ENCODE measurements around the gene CFAP119.

Gene CFAP119

DNA sequence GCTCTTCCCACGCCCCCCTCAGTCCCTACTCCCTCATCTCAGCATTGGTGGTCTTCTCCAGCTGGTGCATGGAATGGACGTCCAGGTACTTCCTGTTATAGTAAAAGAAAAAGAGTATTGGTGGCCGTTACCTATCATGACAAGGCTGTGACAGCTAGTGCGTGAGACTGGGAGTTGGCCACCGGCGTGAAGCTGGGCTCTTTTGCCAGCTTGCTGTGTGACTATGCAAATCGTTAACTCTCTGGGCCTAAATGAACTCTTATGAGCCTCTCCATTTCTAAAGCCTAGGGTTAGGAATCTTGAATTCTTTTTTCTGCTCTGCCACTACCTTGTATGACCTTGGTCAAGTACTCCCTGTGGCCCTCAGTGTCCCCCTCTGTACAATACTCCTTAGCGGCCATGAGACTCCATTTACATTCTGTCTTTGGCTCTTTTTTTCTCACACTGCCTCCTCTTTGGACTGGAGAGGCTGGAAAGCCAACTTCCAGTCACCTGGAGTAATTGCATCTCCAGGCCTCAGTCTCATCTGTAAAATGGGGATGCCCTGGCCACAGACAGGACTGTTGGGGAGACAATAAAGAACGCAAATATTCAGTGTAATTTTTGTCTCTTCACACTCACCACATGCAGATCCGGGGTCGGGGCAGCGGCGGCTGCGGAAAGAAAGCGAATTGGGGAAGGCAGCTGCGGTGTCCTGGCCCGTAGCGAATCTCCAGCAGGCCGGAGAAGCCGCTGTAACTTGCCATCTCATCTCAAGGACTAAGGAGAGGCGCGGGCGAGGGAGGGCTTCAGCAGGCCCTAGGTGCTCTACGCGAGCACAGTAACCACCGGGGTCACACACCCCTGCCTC, 1.1 kb downstream of the CFAP119 start:
- DNase-seq: no peak

DNA sequence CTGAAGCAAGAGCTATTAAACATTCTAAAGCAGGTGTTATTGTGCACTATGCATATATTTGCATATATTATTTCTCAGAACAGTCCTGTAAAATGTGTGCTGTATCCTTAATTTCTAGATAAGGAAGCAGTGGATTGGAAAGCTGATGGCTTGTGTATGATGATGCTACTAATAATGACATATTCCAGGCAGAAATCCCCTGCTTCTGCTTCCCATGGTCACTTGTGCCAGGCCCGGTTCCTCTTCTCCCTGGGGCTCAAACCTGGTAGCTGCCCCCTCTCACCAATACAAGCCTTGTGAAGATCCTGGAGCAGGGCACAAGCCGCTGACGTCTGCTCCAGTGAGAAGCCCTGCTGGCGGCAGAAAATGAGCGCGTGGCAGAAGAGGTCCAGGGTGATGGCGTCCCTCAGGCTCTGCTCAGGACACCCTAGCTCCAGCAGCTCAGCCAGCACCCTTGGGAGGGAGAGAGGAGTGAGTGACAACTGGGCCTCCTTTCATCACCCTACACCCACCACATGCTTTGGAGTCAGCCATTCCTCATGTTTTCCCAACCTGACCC, 1.8 kb downstream of the CFAP119 start:
- no peak for DNase-seq

DNA sequence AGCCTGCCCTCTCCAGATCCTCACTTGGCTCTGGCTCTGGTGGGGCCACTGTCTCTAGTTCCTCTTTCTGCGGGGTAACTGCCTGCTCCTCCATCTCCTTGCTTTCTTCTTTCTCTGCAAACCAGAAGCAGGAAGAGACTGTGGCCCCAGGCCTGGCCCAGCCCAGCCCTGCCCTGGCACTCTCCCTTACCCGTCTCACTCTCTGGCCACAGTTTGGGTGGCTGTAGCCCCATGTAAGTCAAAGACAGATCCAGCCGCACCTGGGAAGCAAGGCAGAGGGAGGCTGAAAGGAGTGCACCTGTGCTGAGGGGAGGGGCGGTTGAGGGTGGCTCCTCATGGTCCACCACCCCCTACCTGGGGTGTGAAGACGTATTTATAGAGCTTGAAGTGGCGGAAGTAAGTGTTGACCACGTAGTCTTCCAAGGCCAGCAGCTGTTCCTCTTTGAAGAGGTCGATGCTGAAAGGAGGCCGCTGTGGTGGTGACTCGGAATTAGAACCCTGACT, 2.8 kb downstream of the CFAP119 start:
- no peak for DNase-seq

DNA sequence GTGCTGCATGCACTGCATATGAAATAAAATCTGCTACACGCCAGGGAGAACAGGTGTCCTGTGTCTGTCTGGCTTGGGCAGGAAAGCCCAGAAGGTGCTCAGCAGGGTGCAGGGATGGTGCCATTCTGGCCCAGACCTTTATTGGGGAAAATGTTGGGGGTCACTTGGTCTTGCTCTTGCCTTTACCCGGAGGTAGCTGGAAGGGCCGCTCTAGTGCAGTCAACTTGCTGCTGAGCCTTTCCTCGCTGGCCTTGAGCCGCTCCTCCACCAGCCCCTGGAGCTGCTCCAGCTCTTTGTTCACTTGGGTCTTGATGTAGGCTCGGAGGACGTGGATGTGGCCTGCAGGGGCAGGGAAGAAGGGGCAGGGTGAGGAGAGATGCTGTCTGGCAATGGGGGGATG, 4.5 kb downstream of the CFAP119 start:
- DNase-seq: no peak

GRCh38 chr16:30756781-30757100, 5.1 kb downstream of the CFAP119 start:
- DNase-seq: no peak

DNA sequence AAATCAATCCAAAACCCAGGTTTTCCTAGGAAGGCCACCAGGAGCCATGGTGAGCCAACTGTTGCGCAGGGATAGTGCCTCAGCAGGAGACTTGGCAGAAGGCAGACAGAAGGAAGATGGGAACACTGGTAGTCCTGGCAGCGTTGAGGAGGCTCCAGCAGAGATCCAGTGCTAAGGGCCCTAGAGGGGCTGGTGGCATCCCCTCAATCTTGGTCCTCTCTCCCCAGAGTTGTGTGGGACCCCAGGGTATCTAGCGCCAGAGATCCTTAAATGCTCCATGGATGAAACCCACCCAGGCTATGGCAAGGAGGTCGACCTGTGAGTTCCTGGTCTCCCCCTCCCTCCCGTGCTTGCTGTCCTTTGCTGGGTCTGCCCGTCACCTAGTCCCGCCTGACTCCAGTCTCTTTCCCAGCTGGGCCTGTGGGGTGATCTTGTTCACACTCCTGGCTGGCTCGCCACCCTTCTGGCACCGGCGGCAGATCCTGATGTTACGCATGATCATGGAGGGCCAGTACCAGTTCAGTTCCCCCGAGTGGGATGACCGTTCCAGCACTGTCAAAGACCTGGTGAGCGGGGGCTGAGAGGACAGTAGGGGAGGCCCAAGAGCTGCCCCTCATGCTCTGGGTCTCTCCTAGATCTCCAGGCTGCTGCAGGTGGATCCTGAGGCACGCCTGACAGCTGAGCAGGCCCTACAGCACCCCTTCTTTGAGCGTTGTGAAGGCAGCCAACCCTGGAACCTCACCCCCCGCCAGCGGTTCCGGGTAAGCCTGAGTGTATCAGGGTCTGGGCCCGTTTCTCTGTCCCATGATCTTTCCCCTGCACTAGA, 5.7 kb downstream of the CFAP119 start:
- DNase-seq: no peak

DNA sequence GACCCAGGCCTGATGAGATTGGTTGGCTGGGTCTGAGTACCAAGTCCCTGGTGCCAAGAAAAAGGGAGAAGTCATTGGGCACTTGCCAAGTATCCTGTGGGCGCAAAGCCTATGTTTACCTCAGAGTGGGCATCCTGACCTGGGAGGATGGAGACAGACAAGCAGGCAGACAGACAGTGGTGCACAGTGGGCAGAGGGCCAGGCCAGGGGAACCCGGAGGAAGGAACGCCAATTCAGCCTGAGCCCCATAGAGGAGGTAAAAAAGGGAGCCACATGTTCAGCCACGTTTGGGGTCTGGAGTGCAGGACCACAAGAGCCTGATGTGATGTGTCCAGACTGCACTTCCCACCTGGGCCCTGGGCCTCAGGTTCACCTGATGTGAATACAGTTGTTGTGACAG, 8.3 kb downstream of the CFAP119 start:
- no peak for DNase-seq

DNA sequence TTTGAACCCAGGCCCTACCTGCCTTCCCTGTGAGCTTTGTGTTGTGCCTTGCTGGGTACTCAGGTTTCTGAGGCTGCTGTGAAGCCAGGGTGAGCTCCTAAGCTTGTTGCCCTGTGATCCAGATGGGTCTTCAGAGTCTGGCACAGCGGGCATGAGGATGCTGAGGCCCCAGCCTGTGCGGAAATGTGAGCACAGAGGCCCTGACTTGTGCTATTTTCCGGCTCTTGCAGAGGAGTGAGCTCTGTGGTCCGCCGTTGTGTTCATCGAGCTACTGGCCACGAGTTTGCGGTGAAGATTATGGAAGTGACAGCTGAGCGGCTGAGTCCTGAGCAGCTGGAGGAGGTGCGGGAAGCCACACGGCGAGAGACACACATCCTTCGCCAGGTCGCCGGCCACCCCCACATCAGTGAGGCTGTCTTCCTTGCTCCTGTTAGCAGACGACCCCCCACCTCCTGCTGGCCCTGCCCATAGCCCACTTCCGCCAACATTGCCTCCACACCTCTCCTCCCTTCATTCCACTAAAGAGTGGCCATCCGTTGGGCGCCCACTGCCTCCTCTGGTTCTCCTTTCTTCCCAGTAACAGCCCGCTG, 10.9 kb downstream of the CFAP119 start:
- no peak for DNase-seq

GRCh38 chr16:30750201-30750600, 11.7 kb downstream of the CFAP119 start:
- DNase-seq: no peak

GRCh38 chr16:30748634-30749445, 13.0 kb downstream of the CFAP119 start:
- DNase-seq: no peak

DNA sequence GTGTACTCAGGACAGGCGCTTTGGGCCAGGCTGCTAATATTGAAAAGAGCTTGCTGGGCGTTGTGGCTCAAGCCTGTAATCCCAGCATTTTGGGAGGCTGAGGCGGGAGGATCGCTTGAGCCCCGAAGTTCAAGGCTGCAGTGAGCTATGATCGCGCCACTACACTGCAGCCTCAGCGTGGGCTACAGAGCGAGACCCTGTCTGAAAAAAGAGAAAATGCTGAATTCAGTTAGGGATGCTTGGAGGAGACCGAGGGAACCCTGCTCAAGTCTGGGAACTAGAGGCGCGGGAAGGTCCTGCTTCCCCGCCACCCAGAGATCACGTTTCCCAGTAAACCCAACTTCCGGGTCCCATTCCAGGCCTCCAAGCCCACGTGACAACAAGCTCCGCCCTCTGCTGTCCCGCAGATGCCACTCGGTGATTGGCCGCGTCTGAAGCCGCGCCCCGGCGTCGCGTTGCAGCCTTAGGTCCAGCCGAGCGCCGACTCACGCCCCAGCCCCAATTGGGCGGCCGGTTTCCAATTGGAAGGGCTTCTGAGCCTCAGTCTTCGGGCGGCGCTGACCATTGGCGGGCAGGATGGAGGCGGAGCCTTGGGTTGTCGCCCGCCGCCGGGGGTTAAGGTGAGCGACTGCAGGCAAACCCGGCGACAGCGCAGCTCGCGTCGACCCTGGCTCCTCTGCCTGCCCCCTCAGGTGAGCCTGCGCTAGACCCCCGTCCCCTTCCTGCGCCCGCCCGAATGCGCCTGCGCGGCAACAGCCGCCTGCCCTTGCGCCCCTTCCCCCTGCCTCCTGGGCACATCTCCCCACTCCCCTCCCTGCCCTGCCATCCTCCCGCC, 13.8 kb downstream of the CFAP119 start, which contains the start of gene PHKG2:
Gene PHKG2, plus strand, starts transcription at position 627 of the 835 bp plus-strand sequence. CDS start 396 bp downstream, outside the sequence.
- peak; percentile 96 for DNase-seq

GRCh38 chr16:30747331-30747730, 14.5 kb downstream of the CFAP119 start:
- DNase-seq: no peak

DNA sequence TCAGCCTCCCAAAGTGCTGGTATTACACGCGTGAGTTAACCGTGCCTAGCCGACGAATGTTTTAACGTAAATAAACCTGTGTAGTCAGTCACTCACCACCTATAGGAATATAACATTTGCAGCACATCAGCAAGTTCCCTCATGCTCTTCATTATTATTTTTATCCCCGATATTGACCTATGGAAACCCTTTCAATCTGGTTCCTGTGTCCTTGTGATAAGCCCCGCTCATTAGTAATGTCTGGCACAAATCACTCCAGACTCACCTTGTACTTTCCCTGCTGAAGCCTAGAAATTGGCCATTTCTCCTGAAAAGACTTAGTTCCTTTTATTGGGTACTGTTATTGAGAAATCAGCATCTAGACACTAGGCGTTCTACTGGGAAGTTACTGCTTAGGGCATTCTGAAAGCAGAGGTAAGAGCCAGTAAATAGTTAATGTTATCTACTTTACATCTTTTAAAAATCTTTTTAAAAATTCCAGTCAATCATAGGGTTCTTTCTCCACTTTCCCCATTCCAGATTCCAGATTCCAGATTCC, 15.2 kb downstream of the CFAP119 start:
- DNase-seq: no peak

- DNase-seq: no peak
These were observed 16.8 kb downstream of the CFAP119 start for GRCh38 chr16:30745082-30745481.

DNA sequence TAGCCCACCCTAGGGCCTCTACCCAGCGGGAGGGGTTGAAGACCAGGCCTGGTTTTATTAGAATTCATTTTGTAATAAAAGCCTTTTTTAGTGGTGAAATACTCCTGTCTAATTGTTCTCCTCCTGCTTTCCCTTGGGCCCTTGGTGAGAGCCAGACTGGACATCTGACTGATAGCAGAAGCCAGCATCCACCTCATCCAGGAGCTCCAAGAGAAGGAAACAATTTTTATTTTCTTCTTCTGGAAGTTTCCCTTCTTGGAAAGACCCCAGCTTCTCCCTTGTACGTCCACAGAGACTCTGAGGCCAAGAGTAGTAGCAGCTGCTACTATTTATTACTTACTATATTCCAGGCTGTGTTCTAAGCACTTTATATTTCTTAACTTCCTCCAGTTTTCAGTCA, 17.7 kb downstream of the CFAP119 start:
- DNase-seq: no peak

GRCh38 chr16:30743716-30744115, 18.1 kb downstream of the CFAP119 start:
- no peak for DNase-seq

GRCh38 chr16:30741461-30741914, 20.4 kb downstream of the CFAP119 start:
- no peak for DNase-seq

DNA sequence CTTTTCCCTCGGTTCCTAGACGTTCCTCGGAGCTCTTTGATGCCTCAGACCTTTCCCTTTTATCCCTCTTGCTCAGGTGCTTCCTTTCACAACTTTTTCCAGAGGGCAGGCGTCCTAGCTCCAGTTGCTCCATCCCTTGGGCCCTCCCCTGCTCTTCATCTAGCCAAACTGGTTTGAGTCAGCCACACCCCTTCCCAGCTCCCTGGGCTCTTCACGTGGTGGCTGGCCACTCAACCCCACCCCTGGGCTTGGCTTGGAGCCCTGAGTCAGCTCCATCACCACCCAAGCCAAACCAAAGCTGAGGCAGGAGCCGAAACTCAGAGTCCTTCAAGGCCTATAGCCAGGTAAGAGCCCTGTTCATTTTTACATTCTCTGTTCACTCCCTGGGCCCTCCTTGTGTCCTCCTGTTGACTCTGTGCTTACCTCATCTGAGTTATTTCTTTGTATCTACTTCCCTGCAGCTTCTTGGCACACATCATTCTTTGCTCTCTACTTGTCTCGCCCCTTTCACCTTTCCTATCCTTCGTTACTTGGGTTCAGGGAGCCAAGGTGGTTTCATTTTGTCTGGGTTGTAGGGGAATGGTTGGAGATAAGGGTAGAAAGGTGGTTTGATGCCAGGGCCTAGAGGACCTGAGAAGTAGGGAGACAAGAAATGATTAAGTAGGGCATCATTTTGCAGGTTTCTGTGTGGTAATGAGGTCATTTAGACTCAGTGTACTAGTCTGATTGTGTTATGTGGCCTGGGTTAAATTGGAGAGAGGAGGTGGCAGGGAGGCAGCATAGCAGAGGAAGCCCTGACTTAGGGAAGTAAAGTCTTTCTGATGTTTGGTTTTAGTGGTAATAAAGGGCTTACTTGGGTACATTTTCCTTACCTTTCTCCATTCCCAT, 21.3 kb downstream of the CFAP119 start:
- no peak for DNase-seq

- DNase-seq: no peak
These were observed 22.6 kb downstream of the CFAP119 start for GRCh38 chr16:30738984-30739951.
